Activated CD4-positive, CD25-positive, alpha-beta regulatory T cell treated with anti-CD3 and anti-CD28 coated beads, Interleukin-2, amount 50 U/mL, for 24 hours (primary cell): Measurements from ENCODE around the gene UTS2R.

ENCODE experiments used
- ATAC-seq, 2 donors: fragments of 150-1000 bp; cut with Tn5 transposase; one replicate each; pipeline ENCODE4 v1.10.0; 2021; ENCODE audit warnings: mild to moderate bottlenecking in 1 of 2, moderate library complexity in 1 of 2

The UTS2R gene

DNA sequence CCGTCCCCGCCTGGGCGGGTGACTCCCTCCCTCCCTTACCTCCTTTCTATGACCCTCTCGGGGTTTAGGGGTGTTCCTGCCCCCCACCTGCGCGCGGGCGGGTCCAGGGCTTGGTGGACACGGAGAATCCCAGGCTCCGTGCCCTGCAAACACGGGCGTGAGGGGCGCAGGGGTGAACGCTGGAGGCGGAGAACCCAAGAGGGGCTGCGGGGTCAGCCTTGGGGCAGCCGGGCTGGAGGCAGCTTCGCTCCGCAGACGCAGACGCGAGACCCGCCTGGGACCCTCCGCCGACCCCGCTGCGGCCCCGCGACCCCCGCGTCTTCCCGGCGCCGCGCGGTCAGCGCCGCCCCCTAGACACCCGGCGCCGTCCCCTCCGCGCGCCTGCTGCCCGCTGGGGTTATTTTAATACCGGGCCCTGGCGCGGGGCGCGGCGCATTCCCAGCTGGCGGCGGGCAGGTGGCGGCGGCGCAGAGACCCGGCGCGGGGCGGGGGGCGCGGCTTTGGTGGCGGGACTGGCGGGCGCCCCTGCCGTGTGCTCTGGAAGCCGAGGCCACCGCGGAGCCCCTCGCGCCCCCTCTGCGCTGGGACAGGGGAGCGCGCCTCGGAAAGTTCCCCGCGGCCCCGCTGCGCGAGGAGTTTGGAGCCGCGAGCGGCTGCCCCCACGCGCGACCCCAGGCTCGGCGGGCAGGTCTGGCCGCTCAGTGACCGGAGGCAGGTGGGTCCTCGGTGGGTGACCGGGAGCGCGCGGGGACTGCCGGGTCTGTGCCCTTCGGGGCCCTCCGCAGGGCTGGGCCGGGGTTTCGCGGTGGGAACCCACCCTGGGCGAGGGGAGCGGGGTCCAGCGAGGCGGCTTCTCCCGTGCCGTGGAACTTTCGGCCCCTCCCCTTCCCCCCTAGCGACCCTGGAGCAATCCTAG is at the start of gene UTS2R:
Gene UTS2R (plus strand): TSS at position 433 of the 916 bp plus-strand sequence. CDS start 2,560 bp downstream, outside the sequence.
- no peak for ATAC-seq

DNA sequence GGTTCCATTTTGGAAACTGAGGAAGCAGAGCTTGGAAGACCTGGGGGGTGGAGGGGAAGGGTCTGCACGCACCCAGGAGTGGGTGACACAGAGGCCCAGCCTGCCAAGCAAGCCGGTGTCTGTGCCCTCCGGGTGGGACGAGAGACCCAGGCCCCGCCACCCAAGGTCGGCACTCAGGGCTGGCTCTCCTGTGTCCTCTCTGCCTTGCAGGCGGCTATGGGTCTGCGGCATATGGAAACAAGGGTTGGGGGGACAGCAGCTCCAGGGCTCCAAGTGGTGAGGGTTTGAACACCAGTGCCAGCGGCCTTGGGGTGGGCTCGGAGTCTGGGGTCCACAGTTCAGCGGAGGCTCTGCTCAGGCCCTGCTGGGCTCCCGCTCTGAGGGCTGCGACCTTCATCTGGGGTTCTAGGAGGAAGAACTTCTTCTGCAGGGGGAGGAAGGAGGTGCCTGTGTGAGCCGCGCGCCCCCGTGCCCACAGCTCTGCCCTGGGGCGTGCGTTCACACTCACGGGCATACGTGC is 49.6 kb upstream of the UTS2R start:
- peak in 1 of 2 donors; percentile 6 for ATAC-seq

DNA sequence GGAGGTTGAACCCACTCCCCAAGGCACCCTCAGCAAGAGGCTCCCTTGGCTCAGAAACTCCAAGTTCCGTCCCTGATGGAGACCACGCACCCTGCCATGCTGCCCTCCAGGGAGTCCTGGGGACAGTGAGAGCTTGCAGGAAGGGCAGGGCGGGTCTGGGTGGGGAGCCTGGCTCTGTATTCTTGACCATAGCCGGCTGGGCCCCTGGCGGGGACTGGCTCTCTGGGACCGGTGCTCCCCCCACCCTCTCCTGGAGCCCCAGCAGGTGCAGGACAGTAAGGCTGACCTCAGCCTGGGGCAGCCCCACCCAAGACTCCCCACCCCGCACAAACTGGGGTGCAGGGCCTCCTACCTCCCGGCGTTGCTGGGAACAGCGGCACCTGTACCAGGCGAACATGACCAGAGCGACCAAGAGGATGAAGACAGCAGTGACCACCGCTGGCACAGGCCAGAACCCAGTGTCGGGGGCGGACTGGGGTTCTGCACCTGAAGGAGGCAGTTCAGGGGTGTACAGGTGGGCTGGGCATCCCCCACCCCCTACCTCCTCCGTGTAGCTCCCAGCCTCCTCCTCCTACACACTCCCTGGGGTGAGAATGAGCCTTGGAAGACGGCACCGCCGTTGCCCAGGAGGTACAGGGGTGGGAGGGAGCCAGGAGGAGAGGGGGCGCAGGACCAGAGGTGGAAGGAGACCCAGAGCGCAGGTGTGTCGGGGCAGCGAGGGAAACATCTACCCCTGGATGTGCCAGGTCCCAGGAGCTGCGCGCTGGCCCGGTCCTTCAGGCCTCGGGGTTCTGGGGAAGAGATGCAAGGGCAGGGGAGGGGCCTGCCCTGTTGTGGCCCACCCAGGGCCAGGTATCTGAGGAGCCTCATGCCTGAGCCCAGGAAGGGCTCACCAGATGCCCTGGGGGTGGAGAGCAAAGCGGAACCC is 48.8 kb upstream of the UTS2R start:
- no peak for ATAC-seq

DNA sequence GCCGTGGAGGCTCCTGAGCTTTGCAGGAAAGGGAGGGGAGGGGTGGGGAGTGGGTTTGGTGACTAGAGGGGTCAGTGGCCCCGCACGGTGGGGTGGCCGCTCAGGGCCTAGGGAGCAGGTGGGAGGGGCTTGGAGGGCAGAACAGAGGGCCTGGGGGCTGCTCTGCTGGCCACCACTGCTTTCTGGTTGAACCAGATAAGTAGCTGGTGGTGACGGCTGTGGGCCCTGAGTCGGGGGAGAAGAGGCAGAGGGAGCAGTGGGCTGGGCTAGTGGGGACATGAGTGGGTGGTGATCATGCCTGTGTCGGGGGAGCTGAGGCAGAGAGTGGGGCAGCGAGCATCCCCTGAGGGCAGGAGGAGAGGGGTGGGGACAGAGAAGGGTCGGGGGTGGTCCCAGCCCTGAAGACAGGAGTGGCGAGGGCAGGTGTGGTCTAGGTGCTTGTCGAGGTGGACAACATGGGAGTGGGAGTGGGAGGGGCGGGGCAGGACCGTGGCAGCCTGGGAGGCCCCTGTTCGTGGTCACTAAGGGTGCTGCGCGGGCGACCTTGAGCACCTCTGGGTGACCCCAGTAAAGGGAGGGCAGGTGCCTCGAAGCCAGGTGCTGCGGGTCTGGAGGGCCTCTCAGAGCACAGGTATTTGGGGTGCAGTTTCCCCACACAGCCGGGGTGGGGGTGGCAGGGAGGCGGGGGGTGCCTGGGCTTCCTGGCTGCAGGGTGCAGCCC is 47.9 kb upstream of the UTS2R start:
- ATAC-seq = no peak

DNA sequence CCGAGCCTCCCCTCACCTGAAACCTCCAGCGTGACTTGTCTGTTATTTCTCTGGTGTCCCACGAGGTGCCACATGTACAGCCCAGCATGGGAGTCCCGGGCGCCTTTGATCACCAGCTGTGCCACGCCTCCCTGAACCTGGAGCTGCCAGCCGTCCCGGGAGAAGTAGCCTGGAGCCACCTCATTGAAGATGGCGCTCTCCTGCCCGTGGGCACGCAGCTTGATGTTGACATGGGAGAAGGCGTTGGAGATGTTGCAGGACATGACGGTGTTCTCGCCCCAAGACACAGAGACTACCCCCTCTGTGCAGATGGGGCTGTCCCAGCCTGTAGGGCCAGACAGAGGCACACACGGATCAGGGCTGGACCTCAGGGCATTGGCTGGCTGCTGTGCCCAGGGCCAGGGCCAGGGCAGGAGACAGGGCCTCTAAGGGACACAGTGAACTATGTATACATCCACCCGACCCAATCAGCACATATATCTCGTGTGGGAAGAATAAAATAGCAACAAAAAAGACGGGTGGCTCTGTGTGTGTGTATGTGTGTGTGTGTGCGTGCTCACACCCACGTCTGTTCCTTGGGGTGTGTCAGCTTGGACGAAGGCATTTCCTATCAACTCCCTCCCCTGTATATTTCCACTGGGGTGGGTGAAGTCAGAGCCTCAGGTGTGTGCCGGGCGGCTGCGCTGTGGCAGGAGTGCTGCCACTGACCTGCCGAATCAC is 46.8 kb upstream of the UTS2R start:
- ATAC-seq = no peak

DNA sequence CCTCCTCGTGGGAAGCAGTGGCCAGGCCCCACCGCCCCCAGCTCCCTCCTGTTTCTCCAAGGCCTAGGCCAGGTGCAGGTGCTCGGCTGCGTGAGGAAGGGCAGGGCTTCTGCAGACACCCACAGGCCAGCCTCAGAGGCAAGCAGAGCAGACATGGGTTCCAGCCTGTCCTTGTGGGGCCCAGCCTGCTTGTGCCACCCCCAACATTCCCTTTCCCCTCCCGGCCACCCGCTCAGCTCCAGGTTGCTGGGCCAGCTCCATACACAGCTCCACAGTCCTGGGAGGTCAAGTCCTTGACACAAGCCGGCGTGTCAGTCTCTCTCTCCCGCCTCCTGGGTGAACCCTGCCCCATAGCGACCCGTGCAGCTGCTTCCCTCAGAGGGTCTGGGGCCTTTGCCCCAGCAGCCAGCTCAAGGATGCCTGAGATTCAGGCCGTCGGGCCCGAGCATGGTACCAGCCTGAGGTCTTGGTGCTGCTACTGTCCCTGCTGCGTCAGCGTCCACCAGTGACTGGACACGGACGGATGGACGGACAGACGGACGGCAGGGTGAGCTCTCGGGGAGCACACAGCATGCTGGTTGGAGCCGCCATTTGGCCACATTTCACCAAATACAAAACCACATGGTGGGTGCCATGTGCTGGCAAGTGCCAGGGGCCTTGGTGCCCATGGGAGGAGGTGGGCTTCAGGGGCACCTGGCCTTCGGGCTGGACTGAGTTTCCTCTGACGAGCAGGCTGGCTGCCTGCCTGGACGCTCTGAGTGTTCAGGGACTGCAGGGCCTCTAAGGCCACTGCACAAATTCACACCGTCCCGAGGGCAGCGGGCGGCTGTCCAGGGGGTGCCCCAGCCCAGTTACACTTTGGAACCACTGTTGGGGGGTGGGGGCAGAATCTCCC is 46.0 kb upstream of the UTS2R start:
- no peak for ATAC-seq

DNA sequence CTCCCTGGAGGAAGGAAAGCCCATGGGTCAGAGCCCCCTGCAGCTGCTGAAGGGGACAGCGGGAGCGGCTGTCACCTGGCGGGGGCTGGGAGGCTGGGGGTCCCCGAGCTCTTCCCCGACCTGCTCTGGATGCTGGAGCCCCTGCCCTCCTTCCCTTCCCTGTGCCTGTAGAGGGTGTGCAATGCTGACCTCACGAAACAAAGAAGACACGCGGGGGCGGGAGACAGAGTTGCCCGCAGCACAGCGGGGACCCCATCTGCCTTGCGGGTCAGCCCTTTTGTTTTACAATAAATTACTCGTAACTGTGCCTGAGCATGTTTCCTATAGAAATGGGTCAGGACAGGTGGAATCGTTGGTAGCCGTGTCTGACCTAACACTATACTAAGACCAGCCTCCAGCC is 44.3 kb upstream of the UTS2R start:
- ATAC-seq = no peak

DNA sequence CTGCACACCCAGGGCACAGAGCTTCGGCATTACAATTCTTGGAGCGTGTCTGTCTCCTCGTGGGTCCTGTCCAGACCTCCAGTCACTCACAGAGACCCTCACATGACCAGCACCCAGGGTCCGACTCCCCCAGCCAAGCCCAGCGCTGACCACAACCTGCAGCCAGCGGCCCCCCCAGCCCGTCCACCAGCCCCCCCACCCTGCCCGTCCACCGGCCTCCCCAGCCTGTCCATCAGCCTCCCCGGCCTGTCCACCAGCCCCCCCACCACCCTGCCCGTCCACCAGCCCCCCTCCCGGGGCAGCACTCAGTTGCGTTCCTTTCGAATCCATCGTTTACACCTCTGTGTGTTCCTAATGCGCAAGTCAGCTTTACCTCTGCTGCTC is 43.8 kb upstream of the UTS2R start:
- no peak for ATAC-seq

DNA sequence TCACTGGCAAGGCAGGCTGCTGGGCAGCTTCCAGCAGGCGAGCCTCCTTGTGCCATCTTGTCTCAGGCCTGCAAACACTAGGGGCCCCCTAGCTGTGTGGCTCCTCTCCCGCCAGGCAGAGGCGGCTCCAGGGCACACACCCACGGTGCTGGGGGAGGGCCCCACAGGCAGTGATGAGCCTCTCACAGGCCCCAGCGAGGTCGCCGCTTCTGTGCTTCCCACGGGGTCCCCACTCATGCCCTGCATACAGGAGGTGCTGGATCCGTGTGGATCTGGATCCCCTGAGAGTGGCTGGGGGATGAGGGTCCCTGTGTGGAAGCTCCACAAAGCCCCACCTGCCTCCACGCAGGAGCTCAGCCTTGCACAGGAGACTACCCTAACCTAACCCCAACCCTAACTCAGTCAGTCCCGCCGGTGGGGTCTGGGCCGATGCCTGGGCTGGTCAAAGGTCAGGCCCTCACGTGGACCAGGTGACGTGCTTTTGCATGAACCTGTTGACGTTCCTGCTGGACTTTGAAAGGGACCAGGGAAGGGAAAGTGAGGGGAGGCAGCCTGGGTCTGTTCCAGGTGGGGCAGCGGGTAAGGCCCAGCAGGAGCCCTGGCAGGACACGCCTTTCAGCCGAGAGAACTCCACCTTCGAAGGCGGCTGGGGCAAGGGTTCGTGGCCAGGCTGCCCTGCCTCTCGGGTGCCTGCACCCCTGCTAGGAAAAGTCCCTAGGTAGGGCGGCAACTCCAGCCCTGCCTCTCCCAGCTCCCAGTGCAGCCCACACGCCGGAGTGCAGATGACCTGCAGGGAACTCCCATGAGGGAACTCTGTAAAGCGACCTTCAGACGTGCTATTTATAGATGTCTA is 43.2 kb upstream of the UTS2R start:
- ATAC-seq = no peak

DNA sequence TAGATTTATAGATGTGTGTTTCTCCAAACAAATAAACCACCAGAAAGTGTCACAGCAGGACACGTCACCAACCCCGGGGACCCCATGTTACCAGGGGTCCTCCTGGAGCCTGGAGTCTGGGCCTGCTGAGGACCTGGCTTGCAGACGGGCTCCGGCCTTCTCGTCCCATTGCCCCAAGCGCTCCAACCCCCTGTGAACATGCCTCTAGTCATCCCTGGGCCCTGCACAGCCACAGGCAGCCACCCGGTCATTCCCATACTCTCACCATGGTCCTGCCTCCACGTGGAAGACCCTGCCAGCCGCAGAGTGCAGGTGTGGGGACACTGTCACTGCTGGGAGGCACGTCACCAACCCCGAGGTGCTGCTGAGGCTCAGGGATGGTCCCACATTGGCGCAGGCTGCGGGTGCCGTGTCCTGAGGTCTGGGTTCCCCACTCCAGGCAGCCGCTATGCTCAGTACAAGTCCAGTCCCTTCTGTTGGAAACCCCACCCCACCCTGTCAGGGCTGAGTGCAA is 42.5 kb upstream of the UTS2R start:
- ATAC-seq = no peak

DNA sequence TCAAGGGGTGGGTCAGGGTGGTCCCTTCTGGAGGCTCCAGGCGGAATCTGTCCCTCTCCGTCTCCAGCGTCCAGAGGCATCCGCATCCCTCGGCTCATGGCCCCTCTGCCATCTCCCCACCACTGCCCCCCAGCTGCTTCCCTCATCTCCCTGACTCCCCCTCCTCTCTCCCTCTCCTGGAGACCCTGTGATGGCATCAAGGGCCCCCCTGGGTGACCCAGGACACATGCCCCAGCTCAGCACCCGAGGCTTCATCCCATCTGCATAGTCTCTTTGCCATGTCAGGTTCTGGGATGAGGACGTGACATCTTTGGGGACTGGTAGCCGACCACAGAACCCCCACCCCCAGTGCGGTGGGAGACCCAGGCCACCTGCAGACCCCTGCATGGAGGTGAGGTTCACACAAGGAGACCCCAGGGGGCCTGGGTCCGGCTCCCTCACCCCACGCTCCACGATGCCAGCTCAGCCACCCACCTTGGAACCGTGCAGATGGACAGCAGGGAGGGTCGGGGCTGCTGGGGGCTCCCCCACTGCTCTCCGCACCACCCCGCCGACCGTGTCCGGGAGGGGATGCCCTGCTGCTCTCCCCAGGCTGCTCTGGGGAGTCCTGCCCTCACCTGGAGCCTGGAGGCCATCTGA is 41.8 kb upstream of the UTS2R start:
- no peak for ATAC-seq

DNA sequence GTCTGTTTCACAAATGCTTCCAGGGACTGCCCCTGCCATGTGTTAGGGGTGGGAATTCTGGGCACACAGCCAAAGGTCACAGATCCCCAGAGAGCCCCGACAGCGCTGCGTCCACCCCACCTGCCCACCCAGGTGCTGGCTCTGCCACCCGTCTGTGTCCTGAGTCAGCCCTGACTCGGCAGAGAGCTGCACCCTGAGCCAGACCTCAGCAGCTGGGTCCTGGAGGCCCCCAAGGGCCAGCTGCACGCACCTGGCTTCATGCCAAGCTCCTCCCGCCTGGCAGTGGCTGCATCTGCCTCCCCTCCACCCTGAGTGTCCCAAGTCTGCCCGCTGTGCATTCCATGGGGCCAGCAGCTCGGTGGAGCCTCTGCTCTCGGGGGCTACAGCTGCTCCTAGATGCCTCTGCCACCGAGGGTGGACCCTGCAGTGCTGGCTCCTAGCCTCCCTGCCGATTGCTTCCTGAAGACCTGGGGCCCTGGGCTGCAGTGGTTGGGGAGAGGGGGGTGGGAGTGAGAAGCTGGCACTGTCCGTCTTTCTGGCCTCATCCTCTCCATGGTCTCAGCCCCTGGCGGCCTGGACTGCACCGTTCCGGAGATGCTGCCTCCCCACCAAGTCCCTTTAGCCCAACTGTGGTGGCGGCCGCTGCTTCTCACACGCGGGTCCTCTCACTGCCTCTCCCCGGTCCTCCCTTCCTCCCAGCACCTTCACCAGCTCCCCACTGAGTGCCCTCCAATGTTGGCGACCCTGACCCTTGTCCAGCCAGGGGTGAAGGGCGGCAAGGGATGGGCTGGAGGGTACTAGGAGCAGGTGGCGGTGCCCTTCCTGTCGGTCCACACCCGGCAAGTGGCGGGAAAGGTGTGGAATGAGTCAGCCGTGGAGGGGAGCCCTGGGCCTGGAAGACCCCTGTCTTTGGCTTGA is 41.0 kb upstream of the UTS2R start:
- no peak for ATAC-seq

DNA sequence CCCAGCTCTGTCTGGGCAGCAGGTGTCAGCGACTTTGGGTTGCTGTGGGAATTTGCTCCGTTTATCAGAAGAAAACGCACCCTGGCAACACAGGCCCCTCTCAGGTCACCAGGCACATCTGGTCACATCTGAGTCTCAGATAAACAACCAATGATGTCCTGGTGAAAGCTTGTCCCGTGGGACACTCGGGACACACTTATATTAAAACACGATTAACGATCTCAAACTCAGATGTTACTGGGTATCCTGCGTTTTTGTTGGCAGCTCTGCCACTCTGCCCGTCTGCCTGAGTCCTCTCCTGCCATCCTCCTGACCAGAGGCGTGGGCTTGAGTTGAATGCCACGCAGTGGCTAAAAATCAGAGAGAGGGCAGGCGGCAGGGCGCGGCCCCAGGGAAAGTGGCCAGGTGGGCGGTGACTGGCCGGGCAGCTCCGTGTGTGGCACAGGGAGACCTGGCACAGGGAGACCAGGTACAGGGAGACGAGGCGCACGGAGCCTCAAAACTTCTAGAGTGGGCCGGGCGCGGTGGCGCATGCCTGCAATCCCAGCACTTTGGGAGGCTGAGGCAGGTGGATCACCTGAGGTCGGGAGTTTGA is 40.1 kb upstream of the UTS2R start:
- no peak for ATAC-seq

DNA sequence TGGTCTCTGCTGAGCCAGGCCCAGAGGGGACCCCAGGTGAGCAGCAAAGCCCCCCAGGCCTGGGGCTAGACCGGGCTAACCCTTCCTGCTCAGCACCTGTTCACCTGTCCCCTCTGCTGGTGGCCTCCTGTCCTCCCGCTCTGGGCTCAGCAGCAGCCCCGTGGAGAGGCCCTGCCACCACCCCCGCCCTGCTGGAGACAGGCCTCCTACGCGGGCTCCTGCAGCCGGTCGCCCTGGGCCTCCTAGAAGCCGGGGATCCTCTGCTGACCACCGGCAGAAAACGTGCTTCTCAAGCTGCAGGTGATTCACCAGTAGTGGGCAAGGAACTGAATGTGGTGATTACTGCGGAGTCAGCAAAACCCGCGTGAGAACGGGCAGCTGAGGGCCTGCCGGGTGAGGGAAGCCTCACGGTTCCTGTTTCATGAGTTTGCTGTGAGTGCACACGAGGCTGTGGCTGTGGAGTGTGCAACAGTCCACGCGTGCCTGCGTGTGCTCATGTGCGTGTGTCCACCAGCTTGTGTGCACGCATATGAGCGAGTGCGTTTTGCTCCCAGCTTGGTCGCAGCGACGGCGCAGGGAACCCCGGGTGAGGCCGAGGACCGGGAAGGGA is 38.8 kb upstream of the UTS2R start:
- peak; percentile 46 to 49 for ATAC-seq

DNA sequence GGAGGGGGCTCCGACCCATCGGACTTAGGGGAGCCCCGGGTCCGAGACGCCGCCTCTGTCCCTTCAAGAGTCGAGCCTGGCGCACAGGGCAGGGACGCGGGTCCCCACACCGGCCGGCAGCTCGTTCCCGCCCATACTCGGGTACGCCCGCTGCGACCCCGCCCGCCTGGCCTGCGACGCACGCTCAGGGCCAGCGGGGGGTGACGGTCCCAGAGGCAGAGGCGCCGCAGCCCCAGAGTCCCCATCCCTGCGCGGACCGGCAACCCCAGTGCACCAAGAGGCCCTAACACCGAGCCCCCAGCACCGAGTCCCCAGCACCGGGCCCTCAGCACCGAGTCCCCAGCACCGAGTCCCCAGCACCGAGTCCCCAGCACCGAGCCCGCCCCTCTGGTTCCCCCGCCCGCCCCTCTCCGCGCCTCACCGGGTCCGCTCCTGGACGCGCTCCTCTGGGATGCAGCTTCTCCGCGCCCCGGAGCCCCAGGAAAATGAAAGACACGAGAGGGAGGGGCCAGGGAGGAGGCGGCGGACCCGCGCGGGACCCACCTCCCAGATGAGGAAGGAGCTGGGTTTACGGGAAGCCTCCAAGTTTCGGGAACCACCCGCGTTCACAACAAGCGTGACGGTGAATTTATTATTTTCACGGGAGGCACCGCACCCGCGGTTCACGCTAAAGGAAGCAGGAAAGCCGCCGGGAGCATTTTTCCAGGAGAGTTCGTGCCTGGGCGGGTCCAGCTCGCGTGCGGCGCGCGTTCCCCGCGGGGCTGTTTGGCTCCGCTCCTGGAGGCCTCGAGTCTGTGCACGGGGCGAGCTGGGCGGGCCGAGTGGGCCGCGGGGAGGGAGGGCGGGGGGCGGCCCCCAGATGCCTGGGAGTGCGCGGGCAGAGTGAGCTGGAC is 38.0 kb upstream of the UTS2R start, which contains the start of gene SECTM1:
Gene SECTM1 (minus strand): TSS at position 488 of the 893 bp plus-strand sequence. CDS start 6,526 bp downstream, outside the sequence.
- peak; percentile 33 to 50 for ATAC-seq

DNA sequence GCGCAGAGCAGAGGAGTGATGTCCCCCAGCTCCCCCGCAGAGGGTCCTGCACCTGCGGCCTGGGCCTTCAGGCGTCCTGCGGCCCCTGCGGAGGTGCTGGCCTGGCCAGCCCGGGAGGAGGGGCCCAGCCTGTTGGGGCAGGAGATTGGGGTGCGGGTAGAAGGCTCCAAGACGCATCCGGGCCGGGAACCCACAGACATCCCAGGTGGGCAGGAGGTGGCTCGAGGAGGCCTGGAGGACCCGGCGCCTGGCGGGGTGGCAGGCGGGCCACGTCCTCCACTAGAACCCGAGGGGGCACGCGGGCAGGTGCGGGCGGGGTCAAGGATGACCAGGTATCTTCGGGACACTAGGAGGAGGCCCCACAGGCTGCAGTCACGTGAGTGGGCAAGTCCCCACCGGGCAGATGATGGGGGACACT is 37.4 kb upstream of the UTS2R start:
- ATAC-seq = no peak
